Suprapubic skin (tissue), 3 donors: ENCODE data around the gene GCSH.

Source experiments
- CTCF ChIP-seq, 2 donors: fragments of 200-600 bp in 1 of 2; fragments of 450-650 bp in 1 of 2; sonication (generic) in 1 of 2; IDR thresholded peaks; one replicate each; pipeline ENCODE4 v1.5.1; 2016 to 2019; ENCODE audit warnings: antibody characterized with exemption in 2 of 2, mild to moderate bottlenecking in 1 of 2, moderate library complexity in 1 of 2
- POLR2A ChIP-seq, 2 donors: fragments of 450-650 bp; IDR thresholded peaks; one replicate each; pipeline ENCODE4 v1.6.1; 2017; ENCODE audit warnings: antibody characterized with exemption in 2 of 2, mild to moderate bottlenecking in 2 of 2, moderate library complexity in 2 of 2

GRCh38 chr16:81041696-81042095 is 54.5 kb downstream of the GCSH start:
- no peak for TF ChIP-seq CTCF (IDR thresholded peaks at IDR 0.05)
- no peak for TF ChIP-seq POLR2A (IDR thresholded peaks at IDR 0.05)
